ENCODE measurements around the gene ALDOA.

ALDOA gene

GRCh38 chr16:30041841-30042240, 23.7 kb upstream of the ALDOA start:
- peak; percentile 16 to 64 (median 58) for DNase-seq

DNA sequence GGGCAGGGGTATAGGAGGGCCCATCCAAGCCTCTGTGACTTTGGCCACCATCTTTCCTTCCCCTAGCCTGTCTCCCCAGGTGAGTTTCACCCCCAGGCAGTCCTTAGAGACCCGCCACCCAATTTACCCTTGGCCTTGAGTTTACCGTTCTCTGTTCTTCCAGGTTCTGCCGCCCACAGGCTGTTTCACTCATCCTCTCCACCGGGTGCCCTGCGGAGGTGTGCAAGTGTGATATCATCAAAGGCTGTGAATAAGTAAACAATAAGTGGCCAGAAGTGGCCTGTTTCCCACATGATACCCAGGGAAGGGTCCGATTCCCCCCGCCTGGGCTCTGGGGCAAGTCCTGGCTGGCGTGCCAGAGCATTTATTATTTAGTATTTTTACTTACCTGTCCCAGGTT, 19.4 kb upstream of the ALDOA start:
- no peak for DNase-seq

DNA sequence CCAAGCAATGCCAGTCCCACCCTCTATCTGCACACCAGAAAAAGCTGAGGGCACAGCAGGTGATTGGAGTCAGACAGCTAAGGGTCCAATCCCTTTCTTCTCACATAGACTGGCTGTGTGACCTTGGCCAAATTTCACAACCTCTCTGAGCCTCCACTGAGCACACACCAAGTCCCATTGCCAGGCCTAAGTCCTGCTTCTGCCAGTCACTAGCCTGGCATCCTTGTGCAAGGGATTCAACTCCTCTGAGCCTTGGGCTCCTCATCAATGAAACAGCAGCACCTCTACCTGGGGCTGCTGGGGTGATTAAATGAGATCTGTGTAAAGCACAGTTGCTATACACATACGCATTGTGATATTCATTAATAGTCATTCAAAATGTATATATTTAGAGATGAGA, 19.0 kb upstream of the ALDOA start:
- DNase-seq: no peak

DNA sequence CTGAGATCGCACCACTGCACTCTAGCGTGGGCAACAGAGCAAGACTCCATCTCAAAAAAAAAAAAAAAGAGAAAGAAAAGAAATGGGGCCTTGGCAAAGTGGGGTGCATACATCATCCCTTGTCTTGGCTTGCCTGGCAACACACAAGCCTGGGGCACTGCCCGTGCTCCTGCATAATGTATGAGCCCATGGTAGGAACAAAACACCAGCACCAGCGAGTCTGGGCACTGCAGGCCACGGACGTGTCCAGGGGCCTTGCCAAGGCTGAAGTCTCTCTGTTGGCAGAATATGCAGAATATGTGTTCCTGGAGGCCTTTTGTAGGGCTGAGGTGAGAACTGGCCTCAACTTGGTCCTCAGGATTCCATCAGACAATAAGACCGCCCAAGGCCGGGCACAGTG, 15.7 kb upstream of the ALDOA start:
- no peak for DNase-seq

GRCh38 chr16:30051518-30051917, 14.0 kb upstream of the ALDOA start:
- DNase-seq: peak in 1 of 4 experiments; percentile 18

DNA sequence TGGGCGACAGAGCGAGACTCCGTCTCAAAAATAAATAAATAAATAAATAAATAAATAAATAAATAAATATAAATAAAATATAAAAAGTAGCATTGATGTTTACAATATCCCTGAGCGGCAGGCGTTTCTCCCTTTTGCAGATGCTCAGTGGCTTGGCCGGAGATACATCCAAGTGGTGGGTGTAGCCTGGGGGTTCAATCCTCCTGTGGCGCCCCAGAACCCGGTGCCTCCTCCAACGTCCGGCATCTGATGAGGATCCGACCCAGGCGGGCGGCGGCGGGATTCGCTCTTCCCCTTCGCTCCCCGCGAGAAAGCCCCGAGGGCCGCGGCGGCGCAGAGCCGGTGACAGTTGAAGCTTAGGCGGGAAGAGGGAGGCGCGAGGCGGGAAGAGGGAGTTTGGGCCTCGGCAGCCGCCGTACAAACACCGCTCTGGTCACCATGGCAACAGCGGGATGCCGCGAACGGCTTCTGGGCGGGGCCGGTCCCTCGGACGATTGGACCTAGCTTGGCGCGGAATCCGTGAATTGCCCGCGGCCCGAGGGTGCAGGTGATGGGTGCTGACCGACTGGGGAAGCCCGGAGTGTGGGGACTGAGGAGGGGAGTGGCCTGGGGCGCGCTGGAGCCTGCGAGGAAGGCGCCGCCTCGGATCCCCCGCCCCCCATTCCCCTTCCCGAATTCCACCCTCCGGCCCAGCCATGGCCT, 12.7 kb upstream of the ALDOA start:
- DNase-seq: peak; percentile 96 to 98 (median 97)

DNA sequence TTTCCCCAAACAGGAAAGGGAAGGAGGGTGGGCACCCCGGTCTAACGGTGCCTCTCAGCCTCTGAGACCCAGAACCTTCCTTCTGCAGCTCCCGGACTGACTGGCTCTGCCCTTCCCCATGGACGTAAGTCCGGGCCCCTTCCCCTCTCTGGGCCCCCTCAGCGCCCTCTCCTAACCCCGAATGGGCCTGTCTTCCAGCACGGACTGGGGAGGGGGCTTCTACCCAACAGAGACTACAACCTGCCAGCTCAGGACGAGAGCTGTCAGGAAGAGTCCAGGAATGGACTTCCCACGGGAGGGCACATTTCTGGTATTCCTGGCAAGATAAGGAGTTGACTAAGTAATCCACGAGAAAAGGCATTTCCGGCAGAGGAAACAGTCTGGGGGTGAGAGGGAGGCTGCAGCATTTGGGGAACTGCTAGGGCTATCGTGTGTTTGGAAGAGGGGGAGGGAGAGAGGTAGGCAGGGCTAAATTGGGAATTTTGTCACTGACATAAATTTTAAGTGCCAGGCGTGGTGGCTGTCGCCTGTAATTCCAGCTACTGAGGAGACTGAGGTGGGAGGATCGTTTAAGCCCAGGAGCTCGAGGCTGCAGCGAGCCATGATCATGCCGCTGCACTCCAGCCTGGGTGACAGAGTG, 12.1 kb upstream of the ALDOA start:
- peak in 3 of 4 experiments; percentile 52 to 69 (median 55) for DNase-seq

DNA sequence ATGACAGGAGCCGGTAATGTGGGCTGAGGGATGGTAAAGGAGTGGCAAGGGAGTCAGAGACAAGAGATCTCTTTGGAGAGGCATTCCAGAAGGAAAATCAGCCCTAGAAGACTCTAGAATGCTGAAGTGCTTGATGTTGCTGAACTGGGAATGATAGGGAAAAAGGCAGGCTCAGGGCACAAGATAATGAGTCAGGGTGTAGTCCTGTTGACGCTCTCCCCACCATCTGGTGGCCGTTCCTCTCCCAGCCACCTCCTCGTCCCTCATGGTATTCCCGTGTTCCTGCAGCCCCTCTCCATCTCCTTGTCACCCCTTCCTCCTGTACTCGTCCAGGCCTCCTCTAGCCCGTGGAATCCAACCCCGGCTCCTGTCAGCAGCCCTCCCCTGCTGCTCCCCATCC, 11.1 kb upstream of the ALDOA start:
- no peak for DNase-seq

DNA sequence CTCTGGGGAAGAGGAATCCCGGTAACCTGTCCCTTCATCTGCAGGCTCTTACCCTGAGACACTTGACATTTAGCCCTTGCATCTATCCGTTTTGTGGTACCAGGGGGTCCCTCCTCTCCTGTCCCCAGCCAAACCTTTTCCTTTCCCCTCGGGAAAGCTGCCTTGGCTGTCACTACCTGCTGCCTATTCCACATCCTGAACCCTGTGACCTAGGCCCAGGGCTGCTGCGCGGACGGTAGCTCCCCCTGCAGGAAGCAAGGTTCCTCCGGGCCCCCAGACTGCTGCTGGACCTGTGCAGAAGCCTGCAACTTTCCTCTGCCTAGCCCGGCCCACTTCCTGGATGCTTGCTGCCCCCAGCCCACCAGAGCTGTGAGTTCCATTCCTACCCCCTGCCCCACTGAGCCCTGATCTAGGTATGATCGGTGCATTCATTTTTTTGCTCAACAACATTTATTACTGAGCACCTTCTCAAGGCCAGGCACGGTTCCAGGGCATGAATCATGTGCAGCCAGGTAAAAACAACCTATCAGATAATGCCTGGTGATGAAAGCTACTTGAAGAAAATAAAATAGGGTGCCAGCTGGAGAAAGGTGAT, 10.5 kb upstream of the ALDOA start:
- DNase-seq: peak in 3 of 4 experiments; percentile 44 to 76 (median 58)

GRCh38 chr16:30060346-30060745, 5.2 kb upstream of the ALDOA start:
- DNase-seq: no peak

DNA sequence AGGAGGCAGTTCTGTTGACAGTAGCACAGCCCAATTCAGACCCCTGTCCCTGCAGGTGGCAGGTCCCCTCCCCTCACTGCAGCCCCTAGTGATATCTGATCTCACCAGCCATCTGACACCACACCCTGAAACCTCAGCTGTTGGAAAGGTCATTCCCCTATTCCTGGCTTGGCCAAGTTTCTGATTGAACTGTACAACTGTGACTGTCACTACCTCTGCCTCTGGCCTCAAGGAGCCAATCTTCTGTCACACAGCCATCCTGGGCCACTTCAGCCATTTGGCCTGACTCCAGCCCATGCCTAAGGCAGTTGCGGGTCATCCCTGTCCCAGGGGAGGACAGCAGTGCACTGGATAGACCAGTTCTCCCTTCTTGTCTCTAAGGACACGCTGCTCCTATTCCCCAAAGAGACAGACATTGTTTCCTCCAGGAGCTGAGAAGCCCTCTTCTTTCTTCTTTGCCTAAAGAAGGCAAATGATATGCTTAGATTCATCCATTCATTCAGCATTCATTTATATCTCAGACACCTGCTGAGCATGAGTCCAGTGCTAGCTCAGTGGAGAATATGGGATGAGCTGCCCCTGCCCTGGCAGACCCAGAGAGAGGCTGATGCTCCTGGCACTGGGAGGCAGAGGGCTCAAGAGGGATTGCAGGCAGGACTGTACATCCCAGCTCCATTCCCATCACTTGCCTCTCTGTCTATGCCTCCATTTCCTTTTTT, 4.6 kb upstream of the ALDOA start:
- no peak for DNase-seq

- DNase-seq: no peak
These were observed 2.2 kb upstream of the ALDOA start for GRCh38 chr16:30063278-30063892.

DNA sequence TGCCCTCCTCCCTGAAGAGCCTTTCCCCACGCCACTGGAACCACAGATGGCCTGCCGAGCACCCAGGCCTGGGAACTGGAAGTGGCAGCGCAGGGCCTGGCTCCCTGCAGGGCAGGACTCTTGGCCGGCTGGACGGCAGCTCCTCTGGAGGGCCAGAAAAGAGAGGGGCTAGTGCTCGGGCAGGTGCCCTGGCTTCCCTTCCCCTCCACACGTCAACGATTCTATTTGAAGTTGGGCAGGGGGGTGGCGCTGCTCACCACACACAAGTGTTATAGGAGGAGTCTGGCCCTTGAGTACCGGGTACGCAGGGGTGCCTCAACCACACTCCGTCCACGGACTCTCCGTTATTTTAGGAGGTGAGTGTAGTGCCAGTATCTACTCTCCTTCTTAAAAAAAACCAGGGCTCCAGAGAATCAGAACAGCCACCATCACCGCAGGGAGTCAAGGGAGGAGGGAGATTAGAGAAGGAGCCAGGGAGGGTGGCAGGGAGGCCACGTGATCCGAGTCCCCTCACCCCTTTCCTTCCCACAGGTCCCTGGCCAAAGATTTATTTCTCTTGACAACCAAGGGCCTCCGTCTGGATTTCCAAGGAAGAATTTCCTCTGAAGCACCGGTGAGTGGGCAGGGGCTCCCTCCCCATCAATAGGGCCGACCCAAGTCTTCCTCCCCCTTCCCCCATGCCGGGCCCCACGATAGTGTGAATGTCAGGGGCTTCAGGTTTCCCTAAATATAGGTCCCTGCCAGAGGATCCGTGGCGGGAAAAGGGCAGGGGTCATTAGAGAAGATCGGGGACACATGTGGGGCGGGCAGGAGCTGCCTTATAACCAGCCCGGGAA, 1.4 kb upstream of the ALDOA start:
- DNase-seq: peak; percentile 44 to 77 (median 67)

DNA sequence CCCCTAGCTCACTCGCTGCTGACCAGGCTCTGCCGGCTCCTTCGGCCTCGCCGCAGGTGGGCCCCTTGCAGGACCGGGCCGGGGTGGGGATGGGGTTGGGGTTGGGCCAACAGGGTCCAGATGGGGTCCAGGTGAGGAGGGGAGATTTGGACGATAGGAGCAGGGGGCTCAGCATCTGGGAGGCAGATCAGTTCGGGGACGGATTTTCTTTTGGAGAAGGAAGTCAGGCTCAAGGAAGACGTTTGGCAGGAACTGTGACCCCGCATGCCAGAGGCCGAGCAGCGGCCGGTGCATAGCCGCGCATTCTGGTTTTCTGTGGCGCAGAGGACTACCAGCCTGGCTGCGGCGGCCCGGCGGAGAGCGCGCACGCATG, 845 bp upstream of the ALDOA start:
- DNase-seq: no peak

DNA sequence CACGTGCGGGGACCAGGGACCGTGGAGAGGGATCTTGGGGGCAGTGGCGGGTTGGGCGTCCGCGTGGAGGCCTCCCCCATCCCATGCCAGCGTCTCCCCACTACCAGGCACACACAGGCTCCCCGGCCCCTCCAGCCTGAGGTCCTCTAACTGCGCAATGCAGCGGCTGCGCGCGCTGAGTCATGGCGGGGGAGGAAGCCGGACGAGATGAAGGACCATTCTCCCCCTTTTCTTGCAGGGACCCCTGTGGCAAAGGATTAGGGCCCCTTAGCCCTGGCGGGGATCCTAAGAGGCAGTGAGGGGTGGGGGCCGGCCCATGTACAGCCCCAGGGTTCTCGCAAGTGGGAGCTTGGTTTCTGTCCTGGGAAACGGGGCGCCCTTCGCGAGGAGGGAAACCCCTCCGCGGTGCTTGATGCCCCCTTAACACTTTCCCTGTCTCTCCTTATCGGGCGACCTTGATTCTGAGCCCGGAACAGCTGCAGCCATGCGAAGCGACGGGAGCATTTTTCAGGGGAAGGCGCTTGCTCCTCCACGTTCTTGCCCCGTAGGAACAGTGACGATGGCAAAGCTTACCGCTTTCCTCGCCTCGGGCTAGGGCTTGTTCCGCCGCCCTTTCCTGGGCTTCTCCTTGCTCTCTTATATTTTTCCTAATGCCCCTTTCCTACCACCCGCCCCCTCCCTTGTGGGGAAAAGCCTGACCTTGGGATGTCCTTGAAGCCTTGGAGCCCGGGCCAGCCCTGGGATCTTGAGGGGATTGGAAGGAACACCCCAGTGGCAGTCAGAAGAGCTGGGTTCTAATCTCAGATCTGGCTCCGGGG, 592 bp downstream of the ALDOA start:
- peak; percentile 63 to 84 (median 73) for DNase-seq

- peak; percentile 49 to 74 (median 66) for DNase-seq
These were observed 1.4 kb downstream of the ALDOA start for GRCh38 chr16:30066761-30067583.

- no peak for DNase-seq
These were observed 2.0 kb downstream of the ALDOA start for GRCh38 chr16:30067584-30067916.

- no peak for DNase-seq
These were observed 2.8 kb downstream of the ALDOA start for GRCh38 chr16:30068333-30068732.

- DNase-seq: peak; percentile 40 to 64 (median 50)
These were observed 3.4 kb downstream of the ALDOA start for GRCh38 chr16:30068750-30069610.
